ENCODE results near the gene NDUFA8.

Gene NDUFA8

DNA sequence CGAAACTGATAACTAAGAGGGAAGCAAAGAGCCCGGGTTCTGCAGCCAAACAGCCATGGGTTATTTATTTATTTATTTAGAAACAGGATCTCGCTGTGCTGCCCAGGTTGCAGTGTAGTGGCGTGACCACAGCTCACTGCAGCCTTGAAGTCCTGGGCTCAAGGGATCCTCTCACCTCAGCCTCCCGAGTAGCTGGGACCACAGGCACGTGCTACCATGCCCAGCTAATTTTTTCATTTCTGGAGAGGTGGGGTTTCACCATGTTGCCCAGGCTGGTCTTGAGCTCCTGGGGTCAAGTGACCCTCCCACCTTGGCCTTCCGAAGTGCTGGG lies 24.1 kb downstream of the NDUFA8 start:
- DNase-seq (ENCODE audit: low spot score) = no peak

DNA sequence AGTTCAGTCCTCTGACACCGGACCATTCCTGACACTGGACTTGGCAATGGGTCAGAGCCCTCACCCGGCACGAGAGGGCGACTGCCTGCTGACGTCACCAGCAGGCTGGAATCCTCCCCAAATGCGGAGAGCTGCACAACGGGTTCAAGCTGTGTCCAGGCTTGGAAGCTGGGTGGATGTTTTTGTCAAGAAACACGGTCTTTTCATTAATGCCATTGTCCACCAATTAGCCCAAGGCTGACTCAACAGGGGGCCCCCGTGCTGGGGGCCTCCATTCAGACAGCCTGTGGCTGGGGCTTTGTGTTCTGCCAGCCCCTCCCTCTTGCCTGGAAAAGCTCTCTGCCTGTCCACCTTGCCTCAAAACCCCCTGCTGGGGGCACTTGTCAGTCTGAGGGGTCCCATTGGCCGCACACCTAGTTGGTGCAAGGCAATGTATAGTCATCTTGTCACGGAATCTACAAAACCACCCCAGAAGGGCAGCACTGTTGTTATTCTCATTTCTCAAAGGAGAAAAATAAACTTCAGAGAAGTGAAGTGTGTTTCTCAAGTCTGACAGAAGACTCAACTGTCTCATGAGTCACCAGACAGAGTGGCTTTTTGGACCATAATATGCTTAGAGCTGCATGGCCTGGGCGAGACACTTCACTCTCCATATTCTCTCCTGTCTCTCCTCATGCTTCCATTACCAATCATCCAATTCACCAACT lies 24.6 kb downstream of the NDUFA8 start:
- DNase-seq (ENCODE audit: low spot score) = peak; percentile 48

- DNase-seq (ENCODE audit: low spot score) = no peak
Observed at GRCh38 chr9:122133984-122134535, 25.5 kb downstream of the NDUFA8 start.

- DNase-seq (ENCODE audit: low spot score) = no peak
Observed at GRCh38 chr9:122133263-122133983, 26.2 kb downstream of the NDUFA8 start.

DNA sequence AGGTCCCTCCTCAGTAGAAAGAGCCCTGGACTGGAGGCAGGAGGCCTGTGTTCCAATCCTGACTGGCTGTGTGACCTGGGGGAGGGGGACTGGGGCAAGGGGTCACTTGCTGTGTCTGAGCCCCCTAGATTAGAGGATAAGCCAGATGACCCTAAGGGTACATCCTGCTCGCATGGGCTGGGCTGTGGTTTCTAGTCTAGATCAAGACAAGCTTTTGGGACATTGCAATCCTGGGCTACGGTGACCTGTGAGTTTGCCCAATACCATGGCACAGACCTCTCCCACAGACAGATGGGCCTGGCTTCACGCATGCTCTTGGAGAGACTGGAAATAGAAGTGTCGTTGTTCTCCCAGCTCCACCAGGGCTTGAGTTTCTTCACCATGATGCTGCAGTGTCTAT lies 27.0 kb downstream of the NDUFA8 start:
- DNase-seq (ENCODE audit: low spot score) = no peak

DNA sequence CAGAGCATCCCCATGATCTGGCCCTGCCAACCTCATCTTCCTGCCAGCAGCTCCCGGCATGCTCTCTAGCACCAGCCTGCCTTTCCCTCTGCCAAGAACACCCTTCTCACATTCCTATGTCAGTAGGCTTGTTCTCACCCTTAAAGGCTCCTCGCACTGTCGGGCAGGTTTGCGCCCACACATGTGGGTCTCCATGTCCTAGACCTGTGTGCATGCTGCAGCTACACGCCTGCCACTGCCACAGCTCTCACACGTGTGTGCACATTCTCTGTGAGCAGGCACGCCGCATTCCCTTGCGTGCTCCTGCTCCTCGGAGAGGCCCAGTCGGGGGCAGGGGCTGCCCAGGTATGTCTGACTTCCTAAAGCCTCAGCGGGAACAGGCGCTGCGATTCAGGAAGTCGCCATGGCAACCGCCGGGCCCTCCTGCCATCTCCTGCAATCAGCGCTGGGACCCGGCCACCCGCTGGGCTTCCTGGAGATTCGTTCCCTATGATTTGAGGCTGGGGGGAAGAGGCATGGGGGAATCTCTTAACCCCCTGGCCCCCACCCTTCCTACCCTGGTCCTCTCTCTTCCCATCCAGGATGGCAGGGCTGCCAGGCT lies 28.1 kb downstream of the NDUFA8 start:
- no peak for DNase-seq (ENCODE audit: low spot score)

DNA sequence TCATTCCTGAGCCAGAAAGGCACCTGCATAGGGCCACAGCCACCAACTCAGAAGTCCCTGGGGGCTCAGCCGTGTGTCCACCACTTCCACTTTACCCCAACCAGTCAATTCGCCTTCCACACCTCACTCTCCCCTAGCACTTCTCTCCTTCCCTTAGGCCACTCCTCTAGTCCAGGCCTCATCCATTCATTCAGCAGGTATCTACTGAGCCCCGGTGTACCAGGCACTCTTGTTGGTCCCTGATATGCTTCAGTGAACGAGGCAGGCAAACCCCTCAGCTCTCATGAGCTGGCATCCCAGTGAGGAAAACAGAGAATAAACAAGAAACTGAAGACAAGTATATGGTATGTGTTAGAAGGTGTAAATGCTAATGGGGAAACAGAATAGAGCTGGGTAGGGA lies 28.7 kb downstream of the NDUFA8 start:
- DNase-seq (ENCODE audit: low spot score) = no peak

GRCh38 chr9:122129969-122130368 lies 29.6 kb downstream of the NDUFA8 start:
- no peak for DNase-seq (ENCODE audit: low spot score)

DNA sequence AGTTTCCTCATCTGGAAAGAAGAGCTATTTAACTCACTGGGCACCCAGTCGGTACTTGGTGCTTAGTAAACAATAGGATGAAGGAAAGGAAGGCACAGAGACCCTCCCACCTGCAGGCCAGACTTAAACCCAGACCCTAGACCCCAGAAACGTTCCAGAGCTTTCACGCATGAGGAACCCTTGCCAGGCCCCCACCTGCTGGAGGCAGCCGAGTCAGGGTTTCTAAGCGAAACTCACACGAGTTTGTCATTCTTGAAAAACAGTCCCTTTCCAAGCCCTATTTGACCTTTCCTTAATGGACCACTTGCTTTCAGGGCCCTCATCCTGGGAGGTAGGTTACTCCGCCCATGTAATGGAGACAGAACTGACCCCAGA lies 30.6 kb downstream of the NDUFA8 start:
- no peak for DNase-seq (ENCODE audit: low spot score)

GRCh38 chr9:122128007-122128968 lies 31.3 kb downstream of the NDUFA8 start:
- DNase-seq (ENCODE audit: low spot score) = no peak

GRCh38 chr9:122127396-122127798 lies 32.2 kb downstream of the NDUFA8 start:
- no peak for DNase-seq (ENCODE audit: low spot score)

DNA sequence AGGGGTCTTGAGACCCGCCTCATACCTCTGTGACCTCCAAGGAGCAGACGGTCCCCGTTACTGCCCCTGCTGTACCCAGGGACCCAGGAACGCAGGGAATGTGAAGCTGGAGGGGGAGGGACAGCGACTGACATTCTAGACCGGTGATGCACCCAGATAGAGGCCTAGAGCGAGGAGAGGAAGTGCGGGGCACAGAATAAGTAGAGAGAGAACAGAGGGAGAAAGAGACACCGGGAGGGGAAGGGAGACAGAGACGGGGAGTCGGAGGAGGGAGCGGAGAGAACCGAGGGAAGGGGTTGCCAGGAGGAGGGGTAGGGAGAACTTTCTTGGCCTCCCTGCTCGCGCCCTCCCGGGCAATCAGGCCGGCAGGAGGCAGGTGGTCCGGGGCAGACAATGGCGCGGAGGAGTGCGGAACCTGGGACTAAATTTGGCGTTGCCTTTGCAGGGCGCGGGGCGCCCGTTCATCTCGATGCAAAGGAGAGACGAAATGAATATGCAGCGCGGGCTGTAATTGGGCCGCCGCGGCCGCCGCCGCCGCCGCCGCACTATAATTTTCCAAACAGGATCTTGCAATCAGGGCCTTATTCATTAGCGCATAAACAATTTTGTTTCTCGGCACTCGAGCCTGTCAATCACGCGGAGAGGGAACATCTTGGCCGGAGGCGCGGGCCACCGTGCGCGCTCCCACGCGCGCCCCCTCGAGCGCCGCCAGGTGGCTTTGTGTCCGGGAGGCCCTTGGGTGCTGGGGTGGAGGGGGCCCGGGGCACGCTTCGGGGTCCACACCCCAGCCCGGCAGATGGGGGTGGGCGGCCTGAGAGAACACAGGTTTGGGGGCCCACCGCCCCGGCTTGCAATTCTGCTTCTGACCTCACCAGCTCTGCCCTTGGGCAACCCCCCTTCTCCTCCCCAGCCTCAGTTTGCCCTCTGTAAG lies 33.0 kb downstream of the NDUFA8 start:
- peak; percentile 78 for DNase-seq (ENCODE audit: low spot score)

DNA sequence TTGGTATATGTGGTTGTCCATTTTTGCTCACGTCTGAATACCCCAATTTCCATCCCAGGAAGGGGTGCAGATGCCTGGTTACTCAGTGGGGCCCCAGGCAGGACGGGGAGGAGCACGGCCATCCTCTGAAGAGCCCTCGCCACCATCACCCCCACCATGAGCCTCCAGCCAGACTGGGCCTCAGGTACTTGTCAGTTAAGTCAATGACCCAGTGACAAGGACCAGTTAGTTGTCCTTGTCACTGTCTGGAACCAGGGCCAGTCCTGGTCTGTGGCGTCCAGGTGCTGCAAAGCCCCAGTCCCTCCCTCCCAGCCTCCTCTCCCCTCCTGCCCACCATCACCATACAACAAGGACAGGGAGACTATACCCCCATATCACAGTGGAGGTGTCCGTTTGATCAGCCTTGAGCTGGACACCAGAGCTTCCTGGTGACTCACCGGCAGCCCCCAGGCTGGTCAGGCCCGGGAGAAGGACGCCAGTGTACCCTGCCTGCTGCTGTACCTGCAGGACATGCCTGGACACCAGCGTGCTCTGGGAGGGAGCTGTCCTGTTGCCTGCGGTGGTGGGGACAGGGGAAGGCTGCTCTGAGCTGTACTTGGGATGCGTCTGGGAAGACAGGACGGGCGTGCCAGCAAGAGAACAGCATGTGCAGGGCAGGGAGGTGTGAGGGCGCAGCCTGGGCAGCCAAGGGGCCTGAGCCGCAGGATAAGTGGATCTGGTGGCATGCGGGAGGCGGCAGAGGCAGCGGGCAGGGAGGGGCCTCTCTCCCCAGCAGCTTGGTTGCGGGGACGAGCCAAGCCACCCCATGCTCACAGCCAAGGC lies 33.9 kb downstream of the NDUFA8 start:
- peak; percentile 46 for DNase-seq (ENCODE audit: low spot score)

DNA sequence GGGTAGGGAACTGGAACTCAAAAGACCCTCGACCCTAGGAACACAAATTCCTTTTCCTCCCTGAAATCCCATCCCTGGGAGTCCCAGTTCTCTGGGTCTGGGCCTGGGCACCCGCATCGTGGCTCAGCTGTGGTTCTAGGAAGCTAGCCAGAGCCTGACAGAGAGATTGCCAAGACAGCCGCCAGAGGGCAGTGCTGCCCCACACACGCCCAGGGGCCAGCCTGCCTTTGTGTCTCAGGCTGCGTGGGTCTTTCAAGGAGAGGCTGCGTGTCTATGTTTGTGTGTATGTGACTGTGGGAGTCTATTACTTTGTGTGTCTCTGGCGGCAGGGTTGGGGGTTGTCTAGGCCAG lies 34.4 kb downstream of the NDUFA8 start:
- DNase-seq (ENCODE audit: low spot score) = peak; percentile 94

- no peak for DNase-seq (ENCODE audit: low spot score)
Observed at GRCh38 chr9:122124528-122124927, 35.1 kb downstream of the NDUFA8 start.

DNA sequence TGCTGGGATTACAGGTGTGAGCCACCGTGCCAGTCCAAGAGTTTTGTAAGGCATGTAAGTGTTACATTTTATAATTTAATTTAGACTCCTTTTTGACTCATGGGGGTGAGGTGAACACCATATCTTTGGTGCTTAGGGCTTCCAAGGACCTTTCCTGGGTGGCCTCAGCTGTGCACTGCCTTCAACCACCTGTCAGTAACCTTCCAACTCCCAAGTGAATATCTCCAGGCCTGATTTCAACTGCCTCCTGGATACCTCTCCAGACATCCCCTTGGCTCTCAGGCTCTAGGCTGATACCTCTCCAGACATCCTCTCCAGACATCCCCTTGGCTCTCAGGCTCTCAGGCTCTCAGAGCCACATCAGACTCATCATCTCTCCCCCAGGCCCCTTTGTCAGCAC lies 35.5 kb downstream of the NDUFA8 start:
- no peak for DNase-seq (ENCODE audit: low spot score)

GRCh38 chr9:122122903-122123632 lies 36.5 kb downstream of the NDUFA8 start:
- peak; percentile 91 for DNase-seq (ENCODE audit: low spot score)

DNA sequence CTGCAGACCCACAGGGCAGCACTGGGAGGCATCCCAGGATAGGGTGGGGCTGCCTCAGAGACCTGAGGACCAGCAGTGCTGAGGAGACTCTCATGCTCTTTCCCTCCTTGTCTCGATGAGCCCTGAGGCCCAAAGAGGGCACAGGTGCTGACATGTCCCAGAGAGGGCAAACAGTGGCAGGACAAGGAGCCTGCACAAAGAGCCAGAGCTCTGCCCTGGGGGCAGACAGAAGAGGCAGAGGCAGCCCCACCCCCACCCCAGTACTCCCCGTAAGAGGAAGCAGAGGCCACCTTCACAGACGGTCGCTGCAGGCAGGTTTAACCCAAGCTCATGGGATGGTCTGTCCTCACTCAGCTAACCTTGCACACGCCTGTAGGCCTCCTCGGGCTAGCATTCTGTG lies 37.1 kb downstream of the NDUFA8 start:
- DNase-seq (ENCODE audit: low spot score) = no peak

DNA sequence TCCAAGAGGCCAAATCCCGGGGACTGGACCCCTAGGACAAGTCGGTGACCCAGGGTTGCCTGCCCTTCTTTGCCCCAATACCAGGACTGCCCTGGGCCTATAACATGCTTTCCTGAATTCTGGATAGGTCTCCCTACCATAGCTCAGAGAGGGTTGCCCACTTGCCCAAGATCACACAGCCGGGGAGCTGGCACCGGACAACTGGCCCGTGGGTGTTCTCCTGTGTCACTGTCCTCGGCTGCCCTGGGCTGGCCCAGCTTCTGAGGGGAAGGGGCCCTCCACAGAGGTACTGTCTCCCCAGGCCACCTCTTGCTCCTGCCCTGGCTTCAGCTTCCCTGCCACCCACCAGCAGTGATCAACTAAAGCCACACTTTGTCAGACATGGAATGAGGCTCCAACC lies 37.6 kb downstream of the NDUFA8 start:
- no peak for DNase-seq (ENCODE audit: low spot score)

All from AG20443 (cell line).